Neural cell (in vitro differentiated cells): ENCODE measurements around the gene FLYWCH1.

ENCODE experiments used
- CTCF ChIP-seq: fragments of 450-650 bp; IDR thresholded peaks from 2 replicates; pipeline ENCODE4 v1.5.1; 2014; ENCODE audit warnings: antibody characterized with exemption, mild to moderate bottlenecking, moderate library complexity; ENCODE audit not compliant: poor library complexity, severe bottlenecking
- EP300 ChIP-seq: fragments of 450-650 bp; conservative IDR thresholded peaks from 2 replicates; pipeline ENCODE4 v1.6.1; 2014; ENCODE audit warnings: antibody characterized with exemption, mild to moderate bottlenecking, moderate library complexity; ENCODE audit not compliant: poor library complexity, severe bottlenecking
- EZH2 ChIP-seq: fragments of 200-600, 300-800 bp; shearing (Covaris generic), sonication (generic); IDR thresholded peaks from 2 replicates; pipeline ENCODE4 v1.6.1; 2014; ENCODE audit warnings: antibody characterized with exemption, low read length, borderline replicate concordance, mild to moderate bottlenecking; ENCODE audit not compliant: insufficient read depth, poor library complexity, severe bottlenecking
- POLR2AphosphoS5 ChIP-seq: IDR thresholded peaks from 2 replicates; pipeline ENCODE4 v1.6.1; 2012
- RAD21 ChIP-seq: fragments of 450-650 bp; conservative IDR thresholded peaks from 2 replicates; pipeline ENCODE4 v1.6.1; 2014; ENCODE audit warnings: antibody characterized with exemption, mild to moderate bottlenecking, moderate library complexity
- REST ChIP-seq: IDR thresholded peaks from 2 replicates; pipeline ENCODE4 v1.6.1; 2012; ENCODE audit warnings: borderline replicate concordance
- SMC3 ChIP-seq: fragments of 450-650 bp; conservative IDR thresholded peaks from 2 replicates; pipeline ENCODE4 v1.6.1; 2014; ENCODE audit warnings: antibody characterized with exemption, mild to moderate bottlenecking, moderate library complexity; ENCODE audit not compliant: poor library complexity
- TAF1 ChIP-seq: IDR thresholded peaks from 2 replicates; pipeline ENCODE4 v1.6.1; 2012; ENCODE audit warnings: low read depth

- no peak for TF ChIP-seq EZH2
- TF ChIP-seq EP300, result no peak
- no peak for TF ChIP-seq CTCF
- no peak for TF ChIP-seq REST
- TF ChIP-seq RAD21, result no peak
- no peak for TF ChIP-seq TAF1
- TF ChIP-seq POLR2AphosphoS5, result no peak
- TF ChIP-seq SMC3, result no peak
These were observed 28.2 kb downstream of the FLYWCH1 start for GRCh38 chr16:2939968-2940367.
